HL-60 (cell line): Measurements from ENCODE around the gene PCDH12.
"Not testable (repeated sequence)": the region's sequence is repeated elsewhere in the genome, so short reads cannot be mapped to it uniquely, and the experiment has no call there.

Source experiments
- DNase-seq, 2 experiments: peaks; one replicate each; pipeline ENCODE4 v3.0.0-alpha.2; 2010 to 2020; ENCODE audit warnings: low read depth in 1 of 2, low spot score in 1 of 2
- H3K27ac ChIP-seq: fragments of 250-450 bp; sonication (Bioruptor Pico); replicated peaks from 2 replicates; pipeline ENCODE4 v1.5.1; 2020; ENCODE audit warnings: mild to moderate bottlenecking, moderate library complexity
- H3K27me3 ChIP-seq: fragments of 250-450 bp; sonication (Bioruptor Pico); 2 replicates; pipeline ENCODE4 v1.5.1; 2021; ENCODE audit warnings: mild to moderate bottlenecking, moderate library complexity; ENCODE audit not compliant: insufficient read depth, poor library complexity, severe bottlenecking
- H3K4me3 ChIP-seq: replicated peaks from 2 replicates; pipeline ENCODE4 v1.5.1; 2011; ENCODE audit warnings: mild to moderate bottlenecking, control low read depth, low read length; ENCODE audit not compliant: insufficient read depth
- CTCF ChIP-seq: IDR thresholded peaks from one replicate; pipeline ENCODE4 v1.5.1; 2011; ENCODE audit warnings: low read length, control low read depth, inconsistent platforms; ENCODE audit not compliant: insufficient read depth
- GABPA ChIP-seq: IDR thresholded peaks from 2 replicates; pipeline ENCODE4 v1.6.1; 2012; ENCODE audit warnings: low read depth
- POLR2AphosphoS5 ChIP-seq: IDR thresholded peaks from 2 replicates; pipeline ENCODE4 v1.6.1; 2012; ENCODE audit warnings: low read depth
- SPI1 ChIP-seq: IDR thresholded peaks from 2 replicates; pipeline ENCODE4 v1.6.1; 2012; ENCODE audit warnings: low read depth, mild to moderate bottlenecking, borderline replicate concordance
- TF ChIP-seq, protein P1 (sequence below): IDR thresholded peaks from 2 replicates; pipeline ENCODE4 v1.6.1; 2012; ENCODE audit warnings: low read depth; ENCODE audit not compliant: insufficient replicate concordance

The PCDH12 gene

GRCh38 chr5:141929398-141930058 lies 28.5 kb downstream of the PCDH12 start:
- H3K27me3 ChIP-seq, result no peaks in the 10 kb centered on the region
- TF ChIP-seq SPI1 (no peak), CTCF (no peak), POLR2AphosphoS5 (no peak), GABPA (no peak)
- TF ChIP-seq, protein P1, sequence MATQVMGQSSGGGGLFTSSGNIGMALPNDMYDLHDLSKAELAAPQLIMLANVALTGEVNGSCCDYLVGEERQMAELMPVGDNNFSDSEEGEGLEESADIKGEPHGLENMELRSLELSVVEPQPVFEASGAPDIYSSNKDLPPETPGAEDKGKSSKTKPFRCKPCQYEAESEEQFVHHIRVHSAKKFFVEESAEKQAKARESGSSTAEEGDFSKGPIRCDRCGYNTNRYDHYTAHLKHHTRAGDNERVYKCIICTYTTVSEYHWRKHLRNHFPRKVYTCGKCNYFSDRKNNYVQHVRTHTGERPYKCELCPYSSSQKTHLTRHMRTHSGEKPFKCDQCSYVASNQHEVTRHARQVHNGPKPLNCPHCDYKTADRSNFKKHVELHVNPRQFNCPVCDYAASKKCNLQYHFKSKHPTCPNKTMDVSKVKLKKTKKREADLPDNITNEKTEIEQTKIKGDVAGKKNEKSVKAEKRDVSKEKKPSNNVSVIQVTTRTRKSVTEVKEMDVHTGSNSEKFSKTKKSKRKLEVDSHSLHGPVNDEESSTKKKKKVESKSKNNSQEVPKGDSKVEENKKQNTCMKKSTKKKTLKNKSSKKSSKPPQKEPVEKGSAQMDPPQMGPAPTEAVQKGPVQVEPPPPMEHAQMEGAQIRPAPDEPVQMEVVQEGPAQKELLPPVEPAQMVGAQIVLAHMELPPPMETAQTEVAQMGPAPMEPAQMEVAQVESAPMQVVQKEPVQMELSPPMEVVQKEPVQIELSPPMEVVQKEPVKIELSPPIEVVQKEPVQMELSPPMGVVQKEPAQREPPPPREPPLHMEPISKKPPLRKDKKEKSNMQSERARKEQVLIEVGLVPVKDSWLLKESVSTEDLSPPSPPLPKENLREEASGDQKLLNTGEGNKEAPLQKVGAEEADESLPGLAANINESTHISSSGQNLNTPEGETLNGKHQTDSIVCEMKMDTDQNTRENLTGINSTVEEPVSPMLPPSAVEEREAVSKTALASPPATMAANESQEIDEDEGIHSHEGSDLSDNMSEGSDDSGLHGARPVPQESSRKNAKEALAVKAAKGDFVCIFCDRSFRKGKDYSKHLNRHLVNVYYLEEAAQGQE, result no peak
- H3K4me3 ChIP-seq, result no peak overlapping the region
- DNase-seq, result no peak
- no peak overlapping the region for H3K27ac ChIP-seq

GRCh38 chr5:141928051-141928450 lies 30.0 kb downstream of the PCDH12 start:
- 0 out of 2 replicates have a peak, but pooled peaks have one; percentile 0 for TF ChIP-seq SPI1
- TF ChIP-seq CTCF, result no peak
- no peak overlapping the region for H3K27ac ChIP-seq
- DNase-seq, result no peak
- no peaks in the 10 kb centered on the region for H3K27me3 ChIP-seq
- no peak overlapping the region for H3K4me3 ChIP-seq

- no peak for TF ChIP-seq SPI1
- no peak for TF ChIP-seq POLR2AphosphoS5
- Histone ChIP-seq H3K4me3 (no peak overlapping the region), H3K27me3 (no peaks in the 10 kb centered on the region), H3K27ac (no peak overlapping the region)
- DNase-seq, result no peak
These were observed 31.6 kb downstream of the PCDH12 start for GRCh38 chr5:141926434-141926833.

- Histone ChIP-seq H3K27me3 (no peaks in the 10 kb centered on the region), H3K27ac (peak within 1 kb of the TSS; percentile 91), H3K4me3 (peak within 1 kb of the TSS; percentile 67)
- DNase-seq, result peak; percentile 92 to 95
- TF ChIP-seq GABPA (peak; percentile 85), CTCF (no peak), SPI1 (peak; percentile 97), POLR2AphosphoS5 (peak; percentile 89)
- TF ChIP-seq, protein P1, result no peak
These were observed 34.3 kb downstream of the PCDH12 start, which contains the start of gene DELE1 for GRCh38 chr5:141923448-141924313. TSS of gene DELE1 (plus strand) at chr5:141923871. CDS start at chr5:141923942, 71 bp downstream.

DNA sequence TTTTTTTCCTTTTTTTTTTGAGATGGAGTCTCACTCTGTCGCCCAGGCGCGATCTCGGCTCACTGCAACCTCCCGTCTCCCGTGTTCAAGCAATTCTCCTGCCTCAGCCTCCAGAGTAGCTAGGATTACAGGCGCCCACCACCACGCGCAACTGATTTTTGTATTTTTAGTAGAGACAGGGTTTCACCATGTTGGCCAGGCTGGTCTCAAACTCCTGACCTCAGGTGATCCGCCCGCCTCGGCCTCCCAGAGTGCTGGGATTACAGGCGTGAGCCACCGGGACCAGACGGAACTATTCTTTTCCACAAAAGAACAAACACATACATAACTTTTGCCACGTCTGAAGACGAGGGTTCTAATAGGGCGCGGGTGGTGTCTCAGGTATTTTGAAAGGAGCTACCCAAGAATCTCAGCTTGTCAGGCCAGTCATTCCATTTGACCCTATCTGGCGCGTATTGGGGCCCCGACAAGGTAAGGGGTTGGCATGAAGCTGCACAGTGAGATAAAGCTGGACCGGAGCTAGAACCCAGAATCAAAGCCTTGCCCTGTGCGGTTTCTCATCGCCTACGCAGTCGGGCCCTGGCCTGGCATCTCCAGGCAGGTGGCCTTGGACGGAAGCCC lies 35.1 kb downstream of the PCDH12 start:
- Histone ChIP-seq H3K4me3 (peak overlapping the region; percentile 67), H3K27ac (peak overlapping the region; percentile 91)
- DNase-seq, H3K27me3 ChIP-seq: not testable (repeated sequence)
